CD4-positive, alpha-beta T cell treated with Interleukin-17A for 1 hour (primary cell): ENCODE measurements around the gene RPAP2.
"Not testable (repeated sequence)": the region's sequence is repeated elsewhere in the genome, so short reads cannot be mapped to it uniquely, and the experiment has no call there.

Experiments
- DNase-seq: peaks from one replicate; pipeline ENCODE4 v3.0.0-alpha.2; 2020

Gene RPAP2

GRCh38 chr1:92298573-92299476, at the start of gene RPAP2, which contains the start of gene GLMN:
Gene RPAP2, plus strand, starts transcription at chr1:92299059. Its CDS starts 15 bp downstream, at chr1:92299074.
Gene GLMN, minus strand, starts transcription at chr1:92298987. Its CDS starts 988 bp downstream, at chr1:92297999.
- DNase-seq, result peak; percentile 76

- not testable (repeated sequence) for DNase-seq
Measured at GRCh38 chr1:92254714-92255113, 44.1 kb upstream of the RPAP2 start.

GRCh38 chr1:92259350-92259749, 39.5 kb upstream of the RPAP2 start:
- DNase-seq, result no peak

GRCh38 chr1:92262516-92262915, 36.3 kb upstream of the RPAP2 start:
- no peak for DNase-seq

- no peak for DNase-seq
Measured at GRCh38 chr1:92273039-92273438, 25.8 kb upstream of the RPAP2 start.

GRCh38 chr1:92274939-92275338, 23.9 kb upstream of the RPAP2 start:
- no peak for DNase-seq

- DNase-seq, result no peak
Measured at GRCh38 chr1:92276082-92276481, 22.8 kb upstream of the RPAP2 start.

- no peak for DNase-seq
Measured at GRCh38 chr1:92277105-92277723, 21.6 kb upstream of the RPAP2 start.

GRCh38 chr1:92279781-92280180, 19.1 kb upstream of the RPAP2 start:
- not testable (repeated sequence) for DNase-seq

GRCh38 chr1:92281411-92281810, 17.4 kb upstream of the RPAP2 start:
- not testable (repeated sequence) for DNase-seq

GRCh38 chr1:92291372-92291999, 7.4 kb upstream of the RPAP2 start:
- peak; percentile 40 for DNase-seq

GRCh38 chr1:92298213-92298572, 666 bp upstream of the RPAP2 start:
- DNase-seq, result no peak

- DNase-seq, result no peak
Measured at GRCh38 chr1:92299477-92300150, 755 bp downstream of the RPAP2 start.

GRCh38 chr1:92301021-92301420, 2.2 kb downstream of the RPAP2 start:
- no peak for DNase-seq

- DNase-seq, result no peak
Measured at GRCh38 chr1:92306020-92306419, 7.2 kb downstream of the RPAP2 start.

GRCh38 chr1:92307980-92308379, 9.1 kb downstream of the RPAP2 start:
- no peak for DNase-seq

GRCh38 chr1:92310185-92310597, 11.3 kb downstream of the RPAP2 start:
- peak; percentile 56 for DNase-seq

GRCh38 chr1:92314024-92314423, 15.2 kb downstream of the RPAP2 start:
- DNase-seq, result no peak

- DNase-seq, result peak; percentile 76
Measured at GRCh38 chr1:92315766-92316599, 17.1 kb downstream of the RPAP2 start.

- peak; percentile 58 for DNase-seq
Measured at GRCh38 chr1:92317836-92318493, 19.1 kb downstream of the RPAP2 start.
